Skeletal muscle cell (primary cell): ENCODE data around the gene SC5D.

Experiments
- DNase-seq: peaks from one replicate; pipeline ENCODE4 v3.0.0-alpha.2; 2010; ENCODE audit warnings: low read depth
- H3K4me3 ChIP-seq: 2 replicates; pipeline ENCODE4 v1.5.1; 2011; ENCODE audit warnings: low read depth, mild to moderate bottlenecking, control low read depth, low read length, moderate library complexity

SC5D gene

DNA sequence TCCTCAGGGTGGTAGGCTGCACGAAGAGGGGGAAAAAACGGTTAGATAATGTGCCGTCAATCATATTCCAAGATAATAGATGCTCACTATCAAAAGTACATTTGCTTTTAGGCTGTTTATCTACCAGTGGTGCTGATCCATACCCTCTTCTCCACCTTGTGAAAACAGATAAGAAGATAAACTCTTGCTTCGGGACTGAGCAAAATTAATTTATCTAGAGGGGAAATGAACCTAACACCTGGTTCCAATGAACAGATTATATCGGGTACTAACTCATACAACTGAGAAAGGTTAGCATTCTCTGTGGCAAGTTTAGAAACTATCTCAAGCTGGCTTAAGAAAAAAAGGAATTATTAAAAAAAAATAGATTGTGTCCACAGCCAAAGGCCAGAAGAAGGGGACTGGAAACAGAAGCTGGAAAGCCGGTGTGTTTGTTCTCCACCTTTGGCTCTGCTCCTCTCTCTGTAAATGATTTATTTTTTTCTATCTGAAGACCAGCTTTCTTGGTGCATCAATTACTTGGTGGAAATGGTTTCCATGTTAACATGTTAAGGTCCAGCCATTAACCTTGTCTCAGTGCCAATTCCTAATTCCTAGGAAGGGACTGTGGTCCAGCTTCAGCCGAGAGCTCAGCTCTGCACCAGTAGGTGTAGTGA is 55.8 kb downstream of the SC5D start:
- DNase-seq = no peak

DNA sequence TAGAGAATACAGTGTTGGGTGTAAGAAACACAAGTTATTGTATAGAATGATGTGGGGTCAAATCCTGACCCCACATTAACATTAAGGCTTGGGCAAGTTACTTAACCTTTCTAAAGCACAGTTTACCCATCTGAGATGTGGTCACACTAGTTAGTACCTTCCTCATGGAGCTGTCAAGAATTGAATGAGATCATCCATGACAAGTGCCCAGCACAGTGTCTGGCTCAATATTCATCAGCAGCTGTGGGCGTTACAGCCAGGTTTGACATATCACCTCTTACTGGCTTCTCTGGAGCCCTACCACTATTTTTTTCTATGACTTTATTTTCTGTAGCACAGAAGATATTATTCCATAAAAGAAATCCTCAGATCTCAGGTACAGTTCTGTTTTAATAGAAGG is 57.2 kb downstream of the SC5D start:
- DNase-seq = no peak
- H3K4me3 ChIP-seq = no peak overlapping the region

More for the DNA sequence above, 55.8 kb downstream of the SC5D start:
- H3K4me3 ChIP-seq = no peak overlapping the region

DNA sequence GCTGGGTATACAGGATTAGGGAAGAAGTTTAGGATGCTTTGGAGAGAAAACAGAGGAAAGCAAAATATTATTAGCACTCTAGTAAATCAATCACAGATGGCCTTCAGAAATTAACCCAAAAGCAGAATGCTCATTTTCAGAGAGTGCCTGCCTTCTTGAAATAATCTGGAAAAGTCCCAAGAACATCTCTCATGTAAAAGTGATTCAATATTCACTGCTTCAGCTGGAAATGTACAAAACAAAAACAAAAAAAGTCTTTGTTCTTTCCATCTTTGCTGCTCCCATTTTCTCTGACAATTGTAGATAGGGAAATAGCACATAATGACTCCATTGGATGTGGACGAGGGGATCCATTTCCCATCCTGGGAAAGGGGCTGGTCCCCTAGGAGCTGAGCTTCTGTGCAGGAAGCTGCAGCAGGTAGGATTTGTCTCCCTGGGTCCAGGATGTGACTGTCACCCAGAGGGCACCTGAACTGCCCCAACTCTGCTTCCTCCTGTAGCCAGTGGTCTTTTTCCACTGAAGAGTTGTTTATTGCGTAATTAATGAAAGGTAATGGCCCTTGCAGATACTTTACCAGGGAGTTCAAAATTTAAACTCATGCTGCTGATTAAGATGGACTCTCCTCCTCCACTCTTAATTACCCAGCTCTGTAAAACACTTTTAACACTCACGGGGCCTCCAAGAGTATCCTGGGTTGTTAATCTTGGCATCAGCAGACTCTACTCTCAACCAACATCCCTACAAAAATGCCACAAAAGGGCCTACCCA is 57.9 kb downstream of the SC5D start:
- H3K4me3 ChIP-seq = no peak overlapping the region
- DNase-seq = no peak

DNA sequence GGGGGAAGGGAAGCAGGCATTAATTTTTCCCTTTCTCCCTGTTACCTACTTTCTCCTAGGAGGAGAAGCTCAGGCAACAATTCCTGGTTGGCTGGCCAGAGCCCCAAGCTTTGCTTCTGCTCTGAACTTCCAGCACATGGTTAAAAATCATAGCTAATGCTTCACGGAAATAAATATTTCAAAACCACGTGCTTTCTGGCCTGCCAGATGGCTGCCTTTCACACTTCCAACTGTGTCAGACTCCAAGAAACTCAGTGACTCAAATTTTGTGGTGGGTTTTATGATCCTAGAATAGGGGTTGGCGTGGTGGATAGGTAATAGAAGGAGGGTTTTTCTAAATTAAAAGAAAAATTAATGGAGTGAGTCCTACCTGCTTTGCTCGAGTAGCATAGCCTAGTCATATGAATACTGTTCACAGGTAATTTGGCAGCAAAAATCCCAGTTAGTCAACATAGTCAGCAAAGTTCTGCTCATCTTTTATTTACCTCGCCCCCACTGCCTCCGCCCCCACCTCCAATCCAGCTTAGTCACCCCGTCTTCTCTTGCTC is 58.6 kb downstream of the SC5D start:
- no peak overlapping the region for H3K4me3 ChIP-seq
- no peak for DNase-seq

DNA sequence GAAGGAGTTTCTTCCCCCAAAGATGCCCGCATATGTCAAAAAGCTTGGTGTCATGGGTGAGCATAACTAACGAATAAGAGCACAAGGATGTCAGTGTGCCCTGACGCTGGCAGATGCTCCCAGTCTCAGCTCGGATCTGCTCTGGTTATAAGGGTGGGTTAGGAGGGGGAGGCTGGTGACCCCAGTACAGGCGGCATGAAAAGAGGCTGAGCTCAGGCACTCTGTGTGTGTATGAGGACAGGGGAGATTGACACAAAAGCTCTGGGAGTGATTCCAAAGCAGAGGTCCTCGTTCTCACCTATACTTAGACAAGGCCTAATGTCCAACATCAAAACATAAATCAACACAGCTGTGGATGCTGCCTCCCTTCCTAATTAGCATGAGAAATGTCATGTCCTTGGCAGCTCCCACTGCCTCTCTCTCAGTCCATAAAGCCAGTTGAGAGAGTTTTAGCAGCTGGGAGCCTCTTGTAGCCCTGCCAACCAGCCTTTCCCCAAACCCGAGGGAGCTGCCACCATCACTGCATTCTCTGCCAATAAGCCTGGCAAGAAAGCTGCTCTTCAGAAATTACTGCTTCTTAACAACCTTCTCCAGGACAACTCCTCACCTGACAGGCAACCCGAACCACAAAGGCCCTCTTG is 59.8 kb downstream of the SC5D start:
- no peak for DNase-seq
- no peak overlapping the region for H3K4me3 ChIP-seq

DNA sequence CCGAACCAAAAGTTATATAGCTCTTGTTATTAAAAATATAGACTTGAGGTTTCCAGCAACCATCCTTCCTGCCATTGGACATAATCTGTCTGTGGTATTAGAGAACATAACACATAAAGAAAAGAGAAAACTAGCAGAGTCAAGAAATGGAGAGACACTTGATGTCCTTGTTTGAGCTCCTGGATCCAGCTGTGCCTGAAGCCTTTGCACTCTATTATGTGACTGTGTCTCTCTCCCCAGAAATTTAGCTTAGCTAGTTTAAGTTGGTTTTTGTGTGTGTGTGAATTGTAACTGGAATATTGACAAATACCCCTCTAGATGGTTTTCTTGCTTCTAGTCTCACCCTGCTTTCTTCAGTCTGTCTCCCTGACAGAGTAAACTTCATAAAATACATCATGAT is 61.6 kb downstream of the SC5D start:
- DNase-seq = no peak
- H3K4me3 ChIP-seq = no peak overlapping the region

DNA sequence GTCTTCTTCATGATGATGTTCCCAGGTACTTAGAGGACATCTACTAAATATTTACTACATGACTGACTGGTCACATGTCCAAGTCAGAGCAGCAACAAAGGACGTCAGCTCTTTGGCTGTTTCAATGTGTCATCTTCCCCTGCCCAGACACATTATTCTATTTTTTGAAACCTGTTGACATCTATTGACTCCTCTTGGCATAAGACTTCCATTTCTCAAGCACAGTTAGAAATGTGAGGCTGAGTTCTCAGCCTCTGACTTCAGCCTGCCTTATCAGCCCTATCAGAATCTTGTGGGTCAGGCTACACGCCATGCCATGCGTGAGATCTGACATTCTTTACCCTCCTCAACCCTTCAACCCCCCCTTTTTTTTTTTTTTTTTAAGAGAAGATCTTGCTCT is 63.8 kb downstream of the SC5D start:
- DNase-seq = no peak

More for the DNA sequence above, 63.8 kb downstream of the SC5D start:
- H3K4me3 ChIP-seq = no peak overlapping the region
